Ishikawa (cell line): Measurements from ENCODE around the gene FCRL5.

Experiments
- CEBPB ChIP-seq: IDR thresholded peaks from 2 replicates; pipeline ENCODE4 v1.6.1; 2012
- CREB1 ChIP-seq: IDR thresholded peaks from 2 replicates; pipeline ENCODE4 v1.6.1; 2012; ENCODE audit warnings: low read depth
- EGR1 ChIP-seq: IDR thresholded peaks from 2 replicates; pipeline ENCODE4 v1.6.1; 2012
- EP300 ChIP-seq: IDR thresholded peaks from 2 replicates; pipeline ENCODE4 v1.6.1; 2012; ENCODE audit warnings: borderline replicate concordance
- FOXM1 ChIP-seq: IDR thresholded peaks from 2 replicates; pipeline ENCODE4 v1.6.1; 2012; ENCODE audit warnings: low read depth, borderline replicate concordance
- MAX ChIP-seq: IDR thresholded peaks from 2 replicates; pipeline ENCODE4 v1.6.1; 2012
- NFIC ChIP-seq: IDR thresholded peaks from 2 replicates; pipeline ENCODE4 v1.6.1; 2012
- RAD21 ChIP-seq: IDR thresholded peaks from 2 replicates; pipeline ENCODE4 v1.6.1; 2012; ENCODE audit warnings: low read depth
- REST ChIP-seq: IDR thresholded peaks from 2 replicates; pipeline ENCODE4 v1.6.1; 2012; ENCODE audit warnings: low read depth, mild to moderate bottlenecking
- TAF1 ChIP-seq: IDR thresholded peaks from 2 replicates; pipeline ENCODE4 v1.6.1; 2012; ENCODE audit warnings: low read depth, mild to moderate bottlenecking
- TCF12 ChIP-seq: IDR thresholded peaks from 2 replicates; pipeline ENCODE4 v1.6.1; 2012; ENCODE audit warnings: low read depth
- TEAD4 ChIP-seq: IDR thresholded peaks from 2 replicates; pipeline ENCODE4 v1.6.1; 2012
- USF1 ChIP-seq: IDR thresholded peaks from 2 replicates; pipeline ENCODE4 v1.6.1; 2012
- YY1 ChIP-seq: IDR thresholded peaks from 2 replicates; pipeline ENCODE4 v1.6.1; 2012; ENCODE audit warnings: low read depth
- ZBTB7A ChIP-seq: IDR thresholded peaks from 2 replicates; pipeline ENCODE4 v1.6.1; 2012; ENCODE audit warnings: low read depth

FCRL5 gene

GRCh38 chr1:157485793-157486192 lies 66.5 kb downstream of the FCRL5 start:
- TF ChIP-seq EGR1 (no peak), CEBPB (no peak), REST (no peak), FOXM1 (no peak), YY1 (no peak), TCF12 (no peak), USF1 (no peak), TEAD4 (no peak), ZBTB7A (no peak), CREB1 (no peak), EP300 (no peak), MAX (no peak), TAF1 (no peak)

- TF ChIP-seq TEAD4 (no peak), TAF1 (no peak), CEBPB (no peak), CREB1 (no peak), USF1 (no peak), REST (no peak), YY1 (no peak), ZBTB7A (no peak), TCF12 (no peak), EP300 (no peak), NFIC (no peak), MAX (no peak), EGR1 (no peak)
These were observed 67.7 kb downstream of the FCRL5 start for GRCh38 chr1:157484573-157484972.

GRCh38 chr1:157483635-157484034 lies 68.7 kb downstream of the FCRL5 start:
- TF ChIP-seq REST, result no peak
- no peak for TF ChIP-seq TAF1
- no peak for TF ChIP-seq FOXM1
- TF ChIP-seq CREB1, result no peak
- TF ChIP-seq CEBPB, result no peak
- no peak for TF ChIP-seq NFIC
- no peak for TF ChIP-seq USF1
- TF ChIP-seq MAX, result no peak
- TF ChIP-seq TEAD4, result no peak
- TF ChIP-seq YY1, result no peak
- TF ChIP-seq EP300, result no peak
- TF ChIP-seq RAD21, result no peak
- no peak for TF ChIP-seq EGR1
- no peak for TF ChIP-seq ZBTB7A
- no peak for TF ChIP-seq TCF12

- no peak for TF ChIP-seq TCF12
- TF ChIP-seq NFIC, result no peak
- TF ChIP-seq TEAD4, result no peak
- TF ChIP-seq CREB1, result no peak
- TF ChIP-seq RAD21, result no peak
- TF ChIP-seq USF1, result no peak
These were observed 69.6 kb downstream of the FCRL5 start for GRCh38 chr1:157482717-157483116.
